Dermis microvascular lymphatic vessel endothelial cell (primary cell): ENCODE measurements around the gene LAMTOR5. TPM values are rescaled to one million over a fixed set of nuclear protein-coding genes. Genes with fewer than 3 reads are reported as not detected.
"Not testable (repeated sequence)": the region's sequence is repeated elsewhere in the genome, so short reads cannot be mapped to it uniquely, and the experiment has no call there.

Source experiments
- DNase-seq, 2 donors: peaks; one replicate each; pipeline versions ENCODE4 v3.0.0 to v3.0.0-alpha.2; 2010; ENCODE audit warnings: low read depth in 2 of 2
- total RNA-seq: library from RNA; depleted of rRNA; stranded (reverse); fragments of >200 nt; gene quantifications from 2 replicates; pipeline ENCODE4 v1.2.1, GENCODE V29; 2014

The LAMTOR5 gene
- total RNA-seq, 1 donor from 2014 or later, result 71.4 TPM

DNA sequence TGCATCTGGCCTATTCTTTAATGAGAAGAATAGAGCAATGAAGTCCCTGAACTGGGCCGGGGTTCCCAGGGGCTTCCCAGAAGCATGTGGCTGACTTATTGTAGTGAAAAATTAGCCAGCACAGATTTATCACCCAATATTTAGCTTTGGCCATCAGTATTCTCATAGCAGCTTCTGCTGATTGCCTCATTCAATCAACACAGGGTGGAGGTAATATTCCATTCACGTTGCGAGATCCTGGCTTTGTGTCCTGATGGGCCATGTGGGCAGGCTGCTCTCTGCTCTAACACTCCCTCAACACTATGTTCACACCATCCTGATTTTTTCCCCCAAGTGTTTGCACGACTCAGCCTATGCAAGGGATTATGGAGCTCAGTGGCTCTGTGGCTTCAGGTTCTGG is 21.5 kb upstream of the LAMTOR5 start:
- no peak for DNase-seq

- no peak for DNase-seq
Measured at GRCh38 chr1:110426854-110427253, 19.4 kb upstream of the LAMTOR5 start.

- no peak for DNase-seq
Measured at GRCh38 chr1:110425612-110426152, 18.2 kb upstream of the LAMTOR5 start.

DNA sequence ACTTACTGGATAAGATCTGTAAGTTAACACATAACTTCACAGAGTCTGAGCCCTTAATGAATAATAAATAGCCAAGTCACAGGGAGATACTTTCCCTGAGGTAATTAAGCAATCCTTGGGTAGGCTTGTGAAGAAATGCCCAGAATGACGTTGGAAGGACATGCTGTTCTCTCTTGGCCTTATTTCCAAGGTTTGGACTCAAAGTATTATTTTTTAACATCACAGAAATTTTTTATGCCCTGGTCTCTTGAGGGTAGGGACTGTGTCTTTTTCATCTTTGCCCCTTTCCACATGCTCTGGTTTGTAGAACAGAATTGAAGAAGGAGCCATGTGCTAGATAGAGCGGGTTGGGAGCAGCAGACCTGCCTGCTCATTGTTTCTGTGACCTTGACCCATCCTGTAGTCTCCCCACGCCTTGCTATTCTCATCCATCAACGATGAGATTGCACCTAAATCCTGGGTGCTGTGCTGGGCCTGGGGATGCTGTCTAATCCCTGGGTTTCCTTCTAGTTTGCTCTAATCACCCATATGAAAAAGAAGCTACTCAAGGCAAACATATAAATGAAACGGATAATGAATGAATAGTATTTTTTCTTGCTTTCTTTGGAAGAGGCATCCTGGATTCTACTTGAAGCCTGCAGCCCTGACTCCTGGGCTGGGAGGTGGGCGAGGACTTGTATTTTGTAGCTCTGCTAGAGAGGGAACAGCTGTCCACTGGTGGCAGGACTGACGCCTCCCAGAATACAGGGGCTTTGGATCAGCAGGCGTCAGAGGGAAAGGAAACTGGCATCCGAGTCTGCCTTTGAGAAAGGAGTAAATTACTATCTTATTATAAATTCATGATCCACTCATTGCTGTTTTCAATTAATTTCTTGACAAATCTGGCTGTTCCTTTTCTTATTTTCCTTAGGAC is 17.5 kb upstream of the LAMTOR5 start:
- DNase-seq, result no peak

- no peak for DNase-seq
Measured at GRCh38 chr1:110420874-110421793, 13.6 kb upstream of the LAMTOR5 start.

GRCh38 chr1:110420023-110420662 is 12.6 kb upstream of the LAMTOR5 start:
- DNase-seq, result no peak

DNA sequence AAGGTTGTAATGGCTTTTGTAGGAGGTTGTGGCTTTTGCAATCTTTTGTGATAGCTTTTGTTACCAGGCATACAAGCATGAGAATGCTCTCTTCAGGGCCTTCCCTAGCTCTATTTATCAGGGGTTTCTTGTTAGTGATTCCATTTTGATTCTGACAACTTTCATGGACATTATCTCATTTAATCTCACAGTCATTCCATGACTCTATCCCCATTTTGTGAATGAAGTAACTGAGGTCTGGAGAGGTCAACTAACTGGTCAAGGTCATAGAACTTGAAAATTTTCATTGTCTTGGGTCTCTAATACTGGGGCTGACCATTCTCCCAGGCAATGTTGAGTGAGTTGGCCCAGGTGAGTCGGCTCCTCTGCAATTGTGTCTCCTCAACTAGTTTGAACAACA is 11.2 kb upstream of the LAMTOR5 start:
- no peak for DNase-seq

DNA sequence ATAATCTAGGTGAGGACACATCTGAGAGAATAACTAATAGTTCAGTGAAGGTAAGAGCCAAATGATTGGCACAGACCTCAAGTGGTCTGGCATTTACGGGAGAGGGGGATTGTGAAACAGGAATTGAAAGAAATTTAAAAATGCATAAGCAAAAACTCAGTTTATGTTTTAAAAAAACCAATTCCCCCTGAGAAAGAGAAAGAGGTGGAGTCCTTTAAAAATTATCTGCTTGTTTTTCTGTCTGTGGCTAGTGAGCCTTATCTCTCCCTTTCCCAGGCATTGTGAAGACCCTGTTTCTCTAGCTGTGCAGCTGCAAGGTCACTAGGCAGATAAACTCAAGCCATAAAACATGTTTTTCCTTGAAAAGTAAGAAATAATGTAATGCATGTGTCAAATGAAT is 5.6 kb upstream of the LAMTOR5 start:
- DNase-seq, result not testable (repeated sequence)

DNA sequence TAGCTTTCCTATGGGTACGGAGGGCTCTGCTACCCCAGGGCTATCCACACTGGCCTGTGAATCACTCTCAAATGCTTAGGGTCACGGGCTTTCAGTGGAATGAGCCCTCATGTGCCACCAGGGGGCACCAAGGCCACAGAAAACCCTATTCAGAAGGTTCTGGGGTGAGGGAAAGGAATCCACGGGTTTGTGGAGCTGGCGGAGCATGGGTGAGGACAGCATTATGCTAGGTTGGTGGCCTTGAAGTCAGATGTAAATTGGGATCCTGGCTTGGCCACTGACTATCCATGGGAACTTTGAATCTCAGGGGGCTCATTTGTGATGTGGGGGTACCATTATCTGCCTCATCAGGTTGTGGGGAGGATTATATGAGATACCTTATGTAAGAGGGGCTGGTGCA is 5.1 kb upstream of the LAMTOR5 start:
- peak; percentile 34 to 63 for DNase-seq

DNA sequence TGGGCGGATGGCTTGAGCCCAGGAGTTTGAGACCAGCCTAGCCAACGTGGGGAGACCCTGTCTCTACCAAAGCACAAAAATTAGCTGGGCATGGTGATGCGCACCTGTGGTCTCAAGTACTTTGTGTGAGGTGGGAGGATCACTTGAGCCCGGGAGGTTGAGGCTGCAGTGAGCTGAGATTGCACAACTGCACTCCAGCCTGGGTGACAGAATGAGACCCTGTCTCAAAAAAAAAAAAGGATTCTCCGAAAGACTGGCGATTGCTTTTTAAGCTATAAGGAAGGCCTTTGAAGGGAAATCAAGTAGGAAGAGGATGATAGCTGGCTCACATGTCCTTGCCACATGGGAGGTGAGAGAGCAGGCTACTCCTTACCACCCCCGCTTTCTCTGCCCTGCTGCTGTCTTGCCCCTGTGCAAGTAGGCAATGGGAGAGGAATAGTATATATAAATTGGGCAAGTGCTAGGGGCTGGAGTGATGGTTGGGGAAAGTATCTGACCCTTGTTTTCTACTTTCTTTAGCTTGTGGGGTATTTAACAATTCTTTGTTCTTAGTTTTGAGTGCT is 3.8 kb upstream of the LAMTOR5 start:
- no peak for DNase-seq

DNA sequence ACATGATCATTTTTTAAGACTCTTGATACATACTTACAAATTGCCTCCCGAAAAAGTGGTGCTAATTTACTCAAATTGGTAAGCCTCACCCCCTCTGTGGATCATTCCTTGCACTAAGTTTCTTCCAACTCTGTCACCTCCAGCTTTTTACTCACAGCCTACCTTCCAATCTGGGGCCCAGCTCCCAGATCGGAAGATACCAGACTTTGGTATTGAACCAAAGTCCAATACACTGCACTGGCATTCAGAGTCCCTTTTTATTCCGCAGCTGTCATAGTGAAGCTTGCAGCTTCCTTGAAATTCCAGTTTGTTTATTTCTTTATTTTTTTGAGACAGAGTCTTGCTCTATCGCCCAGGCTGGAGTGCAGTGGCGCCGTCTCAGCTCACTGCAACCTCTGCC is 1.8 kb upstream of the LAMTOR5 start:
- DNase-seq, result no peak

- DNase-seq, result no peak
Measured at GRCh38 chr1:110408488-110408887, 994 bp upstream of the LAMTOR5 start.

DNA sequence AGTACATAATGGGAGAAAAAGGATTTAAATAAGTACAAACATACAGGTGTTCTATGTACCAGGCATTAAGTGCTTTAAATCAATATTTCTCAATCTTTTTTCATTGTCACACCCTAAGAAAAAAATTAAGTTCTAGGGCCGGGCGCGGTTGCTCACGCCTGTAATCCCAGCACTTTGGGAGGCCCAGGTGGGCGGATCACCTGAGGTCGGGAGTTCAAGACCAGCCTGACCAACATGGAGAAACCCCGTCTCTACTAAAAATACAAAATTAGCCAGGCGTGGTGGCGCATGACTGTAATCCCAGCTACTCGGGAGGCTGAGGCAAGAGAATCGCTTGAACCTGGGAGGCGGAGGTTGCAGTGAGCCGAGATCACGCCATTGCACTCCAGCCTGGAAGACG is 1.1 kb downstream of the LAMTOR5 start:
- not testable (repeated sequence) for DNase-seq

DNA sequence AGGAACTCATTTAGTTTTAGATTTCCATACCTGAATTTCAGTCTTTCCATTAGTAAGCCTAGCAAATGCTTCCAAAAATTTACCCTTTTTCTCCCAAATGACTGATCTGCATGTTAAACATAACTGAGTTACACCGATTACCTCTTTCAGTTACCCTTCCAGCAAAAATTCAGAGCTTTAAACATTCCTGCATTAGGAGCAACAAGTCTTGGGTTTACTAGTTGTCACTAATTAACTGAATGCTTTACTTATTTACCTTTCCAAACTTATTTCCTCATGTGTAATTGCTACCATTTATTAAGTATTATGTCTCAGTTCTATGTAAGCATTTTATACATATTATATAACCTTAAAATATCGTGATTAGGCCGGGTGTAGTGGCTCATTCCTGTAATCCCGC is 3.1 kb downstream of the LAMTOR5 start:
- no peak for DNase-seq

GRCh38 chr1:110403805-110404204 is 3.7 kb downstream of the LAMTOR5 start:
- no peak for DNase-seq

- DNase-seq, result not testable (repeated sequence)
Measured at GRCh38 chr1:110396259-110396958, 11.1 kb downstream of the LAMTOR5 start.

DNA sequence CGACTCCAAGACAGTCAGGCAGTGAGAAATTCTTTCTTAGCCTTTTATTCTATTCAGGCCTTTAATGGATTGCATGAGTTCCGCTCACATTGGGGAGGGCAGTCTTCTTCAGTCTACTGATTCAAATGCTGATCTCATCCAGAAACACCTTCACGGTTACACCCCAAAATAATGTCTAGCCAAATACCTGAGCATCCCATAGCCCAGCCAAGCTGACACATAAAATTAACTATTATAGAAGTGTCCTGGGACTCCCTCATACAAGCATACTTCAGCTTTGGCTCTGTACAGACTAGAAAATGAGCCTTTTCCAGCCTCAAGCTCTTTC is 13.0 kb downstream of the LAMTOR5 start:
- DNase-seq, result no peak

DNA sequence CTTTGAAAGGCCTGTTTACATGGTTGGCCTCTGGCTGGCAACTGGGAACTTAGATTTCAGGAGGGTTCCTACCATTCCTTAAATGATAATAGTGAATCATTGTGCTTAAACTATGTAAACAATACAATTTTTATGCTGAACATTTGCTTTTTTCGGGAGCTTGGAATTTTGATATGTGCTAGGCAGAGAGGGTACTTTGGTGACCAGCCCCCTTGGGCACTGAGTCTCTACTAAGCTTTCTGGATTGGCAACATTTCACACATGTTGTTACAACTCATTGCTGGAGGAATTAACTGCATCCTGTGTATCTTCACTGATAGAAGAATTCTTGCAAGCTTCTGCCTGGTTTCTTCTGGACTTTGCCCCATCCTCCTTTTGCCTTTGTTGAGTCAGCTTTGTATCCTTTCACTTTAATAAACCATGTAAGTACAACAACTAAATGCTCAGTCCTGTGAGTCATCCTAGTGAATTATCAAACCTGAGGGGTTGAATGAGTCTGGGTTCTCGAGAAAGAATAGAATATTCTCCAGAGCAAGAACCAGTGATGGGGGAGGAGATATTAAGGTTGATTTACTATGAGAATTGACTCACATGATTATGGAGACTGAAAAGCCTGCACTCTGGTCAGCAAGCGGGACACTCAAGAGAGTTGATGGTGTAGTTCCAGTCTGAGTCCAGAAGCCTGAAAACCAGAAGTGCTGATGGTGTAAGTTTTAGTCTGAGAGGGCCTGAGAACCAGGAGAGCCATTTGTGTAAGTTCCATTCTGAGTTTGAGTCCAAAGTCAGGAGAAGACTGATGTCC is 13.6 kb downstream of the LAMTOR5 start:
- peak in 1 of 2 donors; percentile 7 for DNase-seq

- DNase-seq, result no peak
Measured at GRCh38 chr1:110393286-110393685, 14.2 kb downstream of the LAMTOR5 start.

DNA sequence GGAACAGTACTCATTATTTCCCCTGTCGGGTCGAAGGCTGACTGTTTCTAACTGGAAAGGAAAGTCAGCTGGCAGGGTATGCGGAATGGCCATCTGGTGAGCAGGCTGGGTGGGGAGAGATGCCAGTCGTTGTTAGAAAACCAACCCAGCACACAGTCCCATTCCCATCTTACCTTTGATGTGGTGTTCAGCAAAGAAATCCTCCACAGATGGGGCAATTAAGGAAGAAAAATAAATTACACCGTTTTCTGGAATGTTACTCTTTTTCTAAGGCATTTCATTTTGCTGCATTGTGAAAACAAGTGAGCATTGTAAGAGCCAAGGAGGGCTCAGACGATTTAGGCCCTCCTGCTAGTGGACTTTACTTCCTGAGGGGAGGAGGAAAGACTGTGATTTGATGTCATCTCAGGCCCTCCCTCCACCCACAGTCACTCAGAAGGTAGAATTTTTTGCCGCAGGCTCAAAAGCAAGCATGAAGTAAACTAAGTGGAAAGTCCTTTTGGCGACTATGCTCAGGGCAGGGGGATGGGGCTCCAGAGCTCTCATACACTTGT is 16.7 kb downstream of the LAMTOR5 start, which contains the start of gene SLC16A4:
SLC16A4 (minus strand) TSS at position 335 of the 554 bp plus-strand sequence. CDS start 1,703 bp downstream, outside the sequence.
- no peak for DNase-seq
